OCI-LY1 (cell line): Measurements from ENCODE around the gene SCAF11.

ENCODE experiments used
- H2AFZ ChIP-seq: fragments of 200-600 bp; sonication (generic), shearing (Covaris generic); 2 replicates; pipeline ENCODE4 v1.6.0; 2014; ENCODE audit warnings: antibody characterized with exemption, mild to moderate bottlenecking, low read length
- H3F3A ChIP-seq: fragments of 200-600 bp; sonication (generic), shearing (Covaris generic); 2 replicates; pipeline ENCODE4 v1.6.0; 2014; ENCODE audit warnings: mild to moderate bottlenecking, antibody characterized with exemption, low read length, moderate library complexity; ENCODE audit not compliant: insufficient read depth
- H3K27ac ChIP-seq: fragments of 200-600 bp; sonication (generic); 2 replicates; pipeline ENCODE4 v1.5.1; 2014; ENCODE audit warnings: low read length, mixed run types, mild to moderate bottlenecking, low read depth; ENCODE audit not compliant: poor library complexity, severe bottlenecking
- H3K27me3 ChIP-seq: fragments of 200-600 bp; sonication (generic); 2 replicates; pipeline ENCODE4 v1.6.0; 2014; ENCODE audit warnings: antibody characterized with exemption, mild to moderate bottlenecking, low read length, moderate library complexity; ENCODE audit not compliant: insufficient read depth
- H3K36me3 ChIP-seq: fragments of 200-600 bp; sonication (generic); 2 replicates; pipeline ENCODE4 v1.6.1; 2014; ENCODE audit warnings: mild to moderate bottlenecking, antibody characterized with exemption, low read length, moderate library complexity, mixed read lengths; ENCODE audit not compliant: insufficient read depth
- H3K4me1 ChIP-seq: fragments of 200-600 bp; sonication (generic); 2 replicates; pipeline ENCODE4 v1.5.1; 2014; ENCODE audit warnings: mild to moderate bottlenecking, low read length, moderate library complexity; ENCODE audit not compliant: insufficient read depth, severe bottlenecking
- H3K4me2 ChIP-seq: fragments of 200-600 bp; sonication (generic), shearing (Covaris generic); 2 replicates; pipeline ENCODE4 v1.6.1; 2014; ENCODE audit warnings: low read length
- H3K4me3 ChIP-seq: fragments of 200-600 bp; sonication (generic); 2 replicates; pipeline ENCODE4 v1.5.1; 2014; ENCODE audit warnings: low read length, low read depth, mild to moderate bottlenecking, mixed read lengths; ENCODE audit not compliant: poor library complexity, severe bottlenecking
- H3K79me2 ChIP-seq: fragments of 200-600 bp; shearing (Covaris generic); 2 replicates; pipeline ENCODE4 v1.6.1; 2016; ENCODE audit warnings: mixed run types, low read length, mixed read lengths; ENCODE audit not compliant: insufficient read depth
- H3K9ac ChIP-seq: fragments of 200-600 bp; sonication (generic), shearing (Covaris generic); 2 replicates; pipeline ENCODE4 v1.6.1; 2014; ENCODE audit warnings: mild to moderate bottlenecking, low read length, mixed read lengths
- H3K9me2 ChIP-seq: fragments of 200-600 bp; sonication (generic), shearing (Covaris generic); 2 replicates; pipeline ENCODE4 v1.6.1; 2014; ENCODE audit warnings: low read depth, mild to moderate bottlenecking, low read length, mixed read lengths
- H3K9me3 ChIP-seq: fragments of 200-600 bp; shearing (Covaris generic); 2 replicates; pipeline ENCODE4 v1.6.1; 2014; ENCODE audit warnings: low read length, mixed read lengths
- H4K20me1 ChIP-seq: fragments of 200-600 bp; sonication (generic), shearing (Covaris generic); 2 replicates; pipeline ENCODE4 v1.6.0; 2016; ENCODE audit warnings: mild to moderate bottlenecking, low read length; ENCODE audit not compliant: insufficient read depth
- CTCF ChIP-seq: fragments of 200-600 bp; sonication (generic), shearing (Covaris generic); IDR thresholded peaks from 2 replicates; pipeline ENCODE4 v1.5.1; 2017; ENCODE audit warnings: mild to moderate bottlenecking, antibody characterized with exemption, low read length, moderate library complexity, mixed read lengths
- EZH2 ChIP-seq: fragments of 200-600 bp; sonication (generic), shearing (Covaris generic); IDR thresholded peaks from 2 replicates; pipeline ENCODE4 v1.8.0; 2017; ENCODE audit warnings: borderline replicate concordance, mixed run types, mild to moderate bottlenecking, antibody characterized with exemption, low read length, moderate library complexity, mixed read lengths

SCAF11 gene

GRCh38 chr12:45878630-45879255 is 111.6 kb downstream of the SCAF11 start:
- Histone ChIP-seq H3K4me1 (no peaks in the 10 kb centered on the region), H3K79me2 (no peaks in the 10 kb centered on the region), H3K27ac (no peak overlapping the region), H4K20me1 (no peaks in the 10 kb centered on the region), H3F3A (no peaks in the 10 kb centered on the region), H3K9me3 (0 out of 2 replicates have a peak, but pooled peaks cover 3% of the 10 kb centered on the region), H3K36me3 (peaks cover 48% of the 10 kb centered on the region), H3K9me2 (no peaks in the 10 kb centered on the region), H3K4me3 (no peak overlapping the region), H3K4me2 (no peak overlapping the region), H3K27me3 (no peaks in the 10 kb centered on the region), H3K9ac (no peak overlapping the region), H2AFZ (no peak overlapping the region)
- TF ChIP-seq EZH2: no peak
- TF ChIP-seq CTCF: no peak

GRCh38 chr12:45877069-45877468 is 113.3 kb downstream of the SCAF11 start:
- peaks cover 53% of the 10 kb centered on the region for H3K36me3 ChIP-seq

DNA sequence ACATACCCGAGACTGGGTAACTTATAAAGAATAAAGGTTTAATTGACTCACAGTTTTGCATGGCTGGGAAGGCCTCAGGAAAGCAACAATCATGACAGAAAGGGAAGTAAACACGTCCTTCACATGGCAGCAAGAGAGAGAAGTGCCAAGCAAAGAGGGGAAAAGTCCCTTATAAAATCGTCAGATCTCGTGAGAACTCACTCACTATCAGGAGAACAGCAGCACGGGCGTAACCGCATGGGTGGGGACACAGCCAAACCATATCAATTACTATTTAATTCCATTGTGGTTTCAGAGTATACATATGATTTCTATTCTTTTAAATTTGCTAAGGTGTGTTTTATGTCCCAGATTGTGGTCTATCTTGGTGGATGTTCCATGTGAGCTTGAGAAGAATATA is 117.9 kb downstream of the SCAF11 start:
- Histone ChIP-seq H4K20me1 (no peaks in the 10 kb centered on the region), H3K9ac (no peak overlapping the region), H3K4me2 (no peak overlapping the region), H3K36me3 (peaks cover 47% of the 10 kb centered on the region), H3F3A (no peaks in the 10 kb centered on the region), H3K9me3 (no peaks in the 10 kb centered on the region), H3K79me2 (no peaks in the 10 kb centered on the region), H3K9me2 (no peaks in the 10 kb centered on the region), H2AFZ (no peak overlapping the region), H3K4me1 (no peaks in the 10 kb centered on the region), H3K4me3 (no peak overlapping the region), H3K27me3 (no peaks in the 10 kb centered on the region), H3K27ac (no peak overlapping the region)
- no peak for TF ChIP-seq CTCF
- TF ChIP-seq EZH2: no peak

More at GRCh38 chr12:45877069-45877468, 113.3 kb downstream of the SCAF11 start:
- no peaks in the 10 kb centered on the region for H3K9me2 ChIP-seq
- no peak overlapping the region for H3K4me2 ChIP-seq
- H3K9ac ChIP-seq: no peak overlapping the region
- no peaks in the 10 kb centered on the region for H4K20me1 ChIP-seq
- H3K27me3 ChIP-seq: no peaks in the 10 kb centered on the region
- H3K9me3 ChIP-seq: no peaks in the 10 kb centered on the region
- H3K4me3 ChIP-seq: no peak overlapping the region
- H3K4me1 ChIP-seq: no peaks in the 10 kb centered on the region
- H3K79me2 ChIP-seq: no peaks in the 10 kb centered on the region
- TF ChIP-seq EZH2 (no peak), CTCF (no peak)
- H3K27ac ChIP-seq: no peak overlapping the region
- H2AFZ ChIP-seq: no peak overlapping the region
- H3F3A ChIP-seq: no peaks in the 10 kb centered on the region
